ENCODE data around the gene OAF. TPM values are rescaled to one million over a fixed set of nuclear protein-coding genes. Genes with fewer than 3 reads are reported as not detected.

OAF gene
- total RNA-seq (2022; extraction: Qiagen RNA extraction; ENCODE audit: low read depth), result 8.2 to 12.6 TPM (median 11.1 TPM) in 5 replicates

DNA sequence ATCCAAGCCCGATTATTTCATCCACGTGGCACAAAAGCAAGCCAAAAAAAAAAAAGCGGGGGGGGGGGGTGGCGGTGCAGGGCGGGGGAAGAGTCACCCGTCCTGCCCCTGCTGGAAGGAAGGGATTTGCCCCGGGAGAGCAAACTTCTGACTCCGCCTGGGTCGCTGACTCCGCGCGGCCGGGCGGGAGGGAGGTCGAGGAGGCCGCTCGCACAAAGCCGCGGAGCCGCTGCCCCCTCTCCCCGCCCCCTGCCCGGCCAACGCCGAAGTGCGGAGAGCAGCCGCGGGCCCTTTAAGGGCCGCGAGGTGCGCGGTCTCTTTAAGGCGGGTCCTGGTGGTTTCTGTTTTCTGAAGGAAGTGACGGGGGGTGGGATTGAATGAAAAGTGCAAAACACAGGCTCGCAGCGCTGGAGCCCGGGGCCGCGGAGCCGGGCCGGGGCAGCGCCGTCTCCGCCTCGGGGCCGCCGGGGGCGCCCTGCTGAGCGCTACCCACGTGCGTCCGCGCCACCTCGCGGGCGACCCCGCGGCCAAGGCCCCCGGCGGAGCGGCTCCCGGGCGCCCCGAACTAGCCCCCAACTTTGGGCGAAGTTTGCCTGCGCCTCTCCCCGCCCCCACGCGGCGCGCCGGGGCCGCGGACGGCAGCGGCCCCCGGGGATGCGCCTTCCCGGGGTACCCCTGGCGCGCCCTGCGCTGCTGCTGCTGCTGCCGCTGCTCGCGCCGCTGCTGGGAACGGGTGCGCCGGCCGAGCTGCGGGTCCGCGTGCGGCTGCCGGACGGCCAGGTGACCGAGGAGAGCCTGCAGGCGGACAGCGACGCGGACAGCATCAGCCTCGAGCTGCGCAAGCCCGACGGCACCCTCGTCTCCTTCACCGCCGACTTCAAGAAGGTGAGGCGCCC, at the start of gene OAF:
Gene OAF, plus strand, starts transcription at position 407 of the 896 bp plus-strand sequence. Its CDS starts 248 bp downstream, at position 655.

DNA sequence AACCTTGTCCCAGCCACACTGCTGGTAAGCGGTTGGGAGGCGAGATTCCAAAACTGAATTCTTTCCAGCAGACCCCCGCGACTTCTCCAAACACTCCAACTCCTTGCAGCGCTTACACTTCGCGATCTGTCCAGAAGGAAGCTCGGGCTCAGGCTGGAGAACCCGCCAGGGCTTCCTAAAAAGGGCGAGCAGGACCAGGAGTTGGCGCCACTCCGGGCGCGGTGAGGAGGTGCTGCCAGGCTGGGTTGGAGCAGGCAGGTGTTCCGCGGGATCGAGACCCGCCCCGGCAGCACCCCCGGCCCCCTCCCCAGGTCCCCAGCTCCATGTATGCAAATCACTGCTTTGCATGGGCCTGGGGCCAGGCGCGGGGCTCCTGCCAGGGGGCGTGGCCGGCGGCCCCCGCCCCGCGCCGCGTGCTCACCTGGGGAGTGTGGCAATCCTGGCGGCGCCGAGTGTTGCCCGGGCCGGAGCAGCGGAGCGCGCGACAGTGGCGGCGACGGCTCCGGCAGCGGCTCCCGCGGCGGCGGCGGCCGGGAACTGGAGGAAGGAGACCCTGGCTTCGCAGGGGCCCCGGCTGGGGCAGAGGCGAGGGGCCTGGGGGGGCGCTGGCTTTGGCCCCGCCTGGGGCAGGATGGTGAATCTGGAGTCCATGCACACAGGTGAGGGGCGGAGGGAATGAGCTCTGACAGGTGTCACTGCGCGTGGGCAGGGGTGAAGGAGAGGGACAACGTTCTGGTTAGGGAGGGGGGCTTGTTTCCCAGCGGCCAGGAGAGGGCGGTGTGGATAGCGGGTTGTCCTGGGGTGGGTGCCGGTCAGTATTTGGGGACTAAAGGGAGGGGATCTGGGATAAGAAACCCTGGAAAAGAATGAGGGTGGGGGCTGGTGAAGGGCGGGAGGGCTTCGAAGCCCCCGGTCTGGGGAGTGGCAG, 29.1 kb downstream of the OAF start, which contains the start of gene POU2F3:
Gene POU2F3, plus strand, starts transcription at position 428 of the 928 bp plus-strand sequence. Its CDS starts 204 bp downstream, at position 632.

Other genes with a start within 250 kb of the OAF start
- 5.9 to 8.2 TPM (median 6.8 TPM) in 5 replicates for gene TRIM29, start 72.9 kb upstream of the OAF start, total RNA-seq (2022; extraction: Qiagen RNA extraction; ENCODE audit: low read depth)
- 0.10 TPM in 1 of 5 replicates, not detected in the others for gene POU2F3, start 29.1 kb downstream of the OAF start, total RNA-seq (2022; extraction: Qiagen RNA extraction; ENCODE audit: low read depth)
- gene TLCD5, start 114.3 kb downstream of the OAF start, total RNA-seq (2022; extraction: Qiagen RNA extraction; ENCODE audit: low read depth), result 4.9 to 7.6 TPM (median 7.2 TPM) in 5 replicates
- 10.1 to 17.0 TPM (median 16.0 TPM) in 5 replicates for gene ARHGEF12, start 125.4 kb downstream of the OAF start, total RNA-seq (2022; extraction: Qiagen RNA extraction; ENCODE audit: low read depth)